K562 (cell line): ENCODE measurements around the gene AXIN2.

Source experiments
- PATZ1 ChIP-seq: fragments of 250-450 bp; sonication (Bioruptor Pico); IDR thresholded peaks from 2 replicates; pipeline ENCODE4 v1.5.0; 2020; ENCODE audit warnings: mild to moderate bottlenecking, borderline replicate concordance
- SUPT5H ChIP-seq: fragments of 450-650 bp; IDR thresholded peaks from 2 replicates; pipeline ENCODE4 v1.6.1; 2016

DNA sequence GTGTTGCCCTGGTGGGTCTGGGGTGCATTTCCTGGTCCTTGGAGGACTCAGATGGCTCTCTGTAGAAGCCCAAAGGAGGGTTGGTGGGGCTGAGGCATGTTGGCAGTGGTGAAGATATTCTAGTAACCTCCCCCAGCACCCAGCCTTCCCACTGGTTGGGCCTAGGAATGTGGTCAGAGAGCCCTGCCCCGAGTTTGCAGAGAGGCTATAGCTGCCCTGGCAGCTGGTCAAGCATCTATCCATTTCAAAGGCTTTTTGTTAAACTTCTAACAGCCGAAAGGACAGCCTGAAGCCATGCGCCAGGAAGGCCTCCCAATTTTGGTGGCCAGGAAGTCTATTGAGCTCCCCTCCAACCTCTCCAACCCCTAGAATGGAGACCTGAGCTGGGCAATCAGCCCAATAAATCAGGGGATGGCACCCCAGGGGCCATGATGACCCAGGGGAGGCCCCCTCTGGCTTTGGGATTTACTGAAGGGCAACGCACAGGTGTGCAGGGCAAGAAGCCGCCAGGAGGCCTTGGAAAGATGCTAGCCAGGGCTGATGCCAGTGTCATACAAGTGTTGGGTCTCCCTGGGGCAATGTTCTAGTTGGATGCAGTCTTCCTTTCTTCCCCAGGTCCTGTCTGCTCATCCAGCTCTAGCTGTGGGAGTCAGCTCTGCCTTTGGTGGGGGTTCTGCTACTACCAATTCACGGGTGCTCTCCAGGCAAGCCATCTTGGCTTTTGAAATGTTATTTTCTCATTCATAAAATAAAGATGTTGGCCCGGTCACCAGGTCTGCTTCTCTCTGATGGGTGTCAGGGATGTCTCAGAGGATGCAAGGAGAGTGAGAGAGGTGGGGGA is 30.9 kb upstream of the AXIN2 start:
- TF ChIP-seq PATZ1 (CRISPR knock-in tag) (no peak), SUPT5H (no peak)
